IPS-15b (cell line): ENCODE measurements around the gene SOSTDC1.

Source experiments
- H3K27me3 ChIP-seq: one replicate; pipeline ENCODE4 v1.6.1; 2013; ENCODE audit warnings: low read length; ENCODE audit not compliant: control insufficient read depth, insufficient read depth
- H3K36me3 ChIP-seq: one replicate; pipeline ENCODE4 v1.6.1; 2013; ENCODE audit warnings: low read length; ENCODE audit not compliant: control insufficient read depth, insufficient read depth
- H3K4me1 ChIP-seq: one replicate; pipeline ENCODE4 v1.6.1; 2013; ENCODE audit warnings: mild to moderate bottlenecking, low read length; ENCODE audit not compliant: control insufficient read depth, insufficient read depth
- H3K4me3 ChIP-seq: one replicate; pipeline ENCODE4 v1.5.1; 2013; ENCODE audit warnings: low read depth, low read length
- H3K9ac ChIP-seq: one replicate; pipeline ENCODE4 v1.6.1; 2013; ENCODE audit warnings: low read depth, mild to moderate bottlenecking, low read length
- H3K9me3 ChIP-seq: one replicate; pipeline ENCODE4 v1.6.1; 2013; ENCODE audit warnings: mild to moderate bottlenecking, low read length; ENCODE audit not compliant: control insufficient read depth, insufficient read depth

The SOSTDC1 gene

GRCh38 chr7:16493266-16493665 lies 27.7 kb upstream of the SOSTDC1 start:
- no peaks in the 10 kb centered on the region for H3K4me1 ChIP-seq
- no peak overlapping the region for H3K9ac ChIP-seq
- no peak overlapping the region for H3K4me3 ChIP-seq
- no peaks in the 10 kb centered on the region for H3K36me3 ChIP-seq
- H3K27me3 ChIP-seq = no peaks in the 10 kb centered on the region
- no peaks in the 10 kb centered on the region for H3K9me3 ChIP-seq

- H3K4me1 ChIP-seq = no peaks in the 10 kb centered on the region
- no peak overlapping the region for H3K9ac ChIP-seq
- H3K36me3 ChIP-seq = no peaks in the 10 kb centered on the region
- H3K27me3 ChIP-seq = no peaks in the 10 kb centered on the region
- no peak overlapping the region for H3K4me3 ChIP-seq
- no peaks in the 10 kb centered on the region for H3K9me3 ChIP-seq
Measured at GRCh38 chr7:16492513-16493062, 27.1 kb upstream of the SOSTDC1 start.

GRCh38 chr7:16491148-16491547 lies 25.6 kb upstream of the SOSTDC1 start:
- H3K4me3 ChIP-seq = no peak overlapping the region
- no peaks in the 10 kb centered on the region for H3K4me1 ChIP-seq
- no peaks in the 10 kb centered on the region for H3K36me3 ChIP-seq
- no peaks in the 10 kb centered on the region for H3K27me3 ChIP-seq
- no peak overlapping the region for H3K9ac ChIP-seq
- no peaks in the 10 kb centered on the region for H3K9me3 ChIP-seq

GRCh38 chr7:16484453-16485158 lies 19.1 kb upstream of the SOSTDC1 start:
- Histone ChIP-seq H3K9me3 (no peaks in the 10 kb centered on the region), H3K9ac (no peak overlapping the region), H3K4me1 (no peaks in the 10 kb centered on the region), H3K27me3 (no peaks in the 10 kb centered on the region), H3K36me3 (no peaks in the 10 kb centered on the region), H3K4me3 (no peak overlapping the region)

GRCh38 chr7:16479591-16479990 lies 14.1 kb upstream of the SOSTDC1 start:
- no peak overlapping the region for H3K4me3 ChIP-seq
- H3K27me3 ChIP-seq = no peaks in the 10 kb centered on the region
- H3K9ac ChIP-seq = no peak overlapping the region
- no peaks in the 10 kb centered on the region for H3K36me3 ChIP-seq
- no peaks in the 10 kb centered on the region for H3K9me3 ChIP-seq
- no peaks in the 10 kb centered on the region for H3K4me1 ChIP-seq

- H3K9me3 ChIP-seq = no peaks in the 10 kb centered on the region
- H3K4me3 ChIP-seq = no peak overlapping the region
- H3K4me1 ChIP-seq = no peaks in the 10 kb centered on the region
- no peak overlapping the region for H3K9ac ChIP-seq
- H3K27me3 ChIP-seq = no peaks in the 10 kb centered on the region
- no peaks in the 10 kb centered on the region for H3K36me3 ChIP-seq
Measured at GRCh38 chr7:16479161-16479560, 13.6 kb upstream of the SOSTDC1 start.

GRCh38 chr7:16471933-16472332 lies 6.4 kb upstream of the SOSTDC1 start:
- Histone ChIP-seq H3K4me3 (no peak overlapping the region), H3K9ac (no peak overlapping the region), H3K36me3 (no peaks in the 10 kb centered on the region), H3K4me1 (no peaks in the 10 kb centered on the region), H3K9me3 (no peaks in the 10 kb centered on the region), H3K27me3 (no peaks in the 10 kb centered on the region)

GRCh38 chr7:16463949-16464715 lies 1.4 kb downstream of the SOSTDC1 start:
- Histone ChIP-seq H3K4me3 (no peak overlapping the region), H3K9ac (no peak overlapping the region), H3K4me1 (peaks cover 9% of the 10 kb centered on the region), H3K9me3 (no peaks in the 10 kb centered on the region), H3K27me3 (no peaks in the 10 kb centered on the region), H3K36me3 (no peaks in the 10 kb centered on the region)

GRCh38 chr7:16463520-16463919 lies 2.0 kb downstream of the SOSTDC1 start:
- Histone ChIP-seq H3K4me3 (no peak overlapping the region), H3K4me1 (peaks cover 9% of the 10 kb centered on the region), H3K9ac (no peak overlapping the region), H3K9me3 (no peaks in the 10 kb centered on the region), H3K27me3 (no peaks in the 10 kb centered on the region), H3K36me3 (no peaks in the 10 kb centered on the region)

- Histone ChIP-seq H3K36me3 (no peaks in the 10 kb centered on the region), H3K4me3 (no peak overlapping the region), H3K4me1 (peaks cover 9% of the 10 kb centered on the region), H3K9ac (no peak overlapping the region), H3K27me3 (no peaks in the 10 kb centered on the region), H3K9me3 (no peaks in the 10 kb centered on the region)
Measured at GRCh38 chr7:16462431-16462889, 3.1 kb downstream of the SOSTDC1 start.

- H3K4me1 ChIP-seq = peaks cover 9% of the 10 kb centered on the region
- H3K9me3 ChIP-seq = no peaks in the 10 kb centered on the region
- no peaks in the 10 kb centered on the region for H3K36me3 ChIP-seq
- no peak overlapping the region for H3K4me3 ChIP-seq
- no peak overlapping the region for H3K9ac ChIP-seq
- no peaks in the 10 kb centered on the region for H3K27me3 ChIP-seq
Measured at GRCh38 chr7:16460789-16461493, 4.6 kb downstream of the SOSTDC1 start.
